Measurements from ENCODE around the gene SLC47A2. TPM values are rescaled to one million over a fixed set of nuclear protein-coding genes. Genes with fewer than 3 reads are reported as not detected.

SLC47A2 gene, protein sequence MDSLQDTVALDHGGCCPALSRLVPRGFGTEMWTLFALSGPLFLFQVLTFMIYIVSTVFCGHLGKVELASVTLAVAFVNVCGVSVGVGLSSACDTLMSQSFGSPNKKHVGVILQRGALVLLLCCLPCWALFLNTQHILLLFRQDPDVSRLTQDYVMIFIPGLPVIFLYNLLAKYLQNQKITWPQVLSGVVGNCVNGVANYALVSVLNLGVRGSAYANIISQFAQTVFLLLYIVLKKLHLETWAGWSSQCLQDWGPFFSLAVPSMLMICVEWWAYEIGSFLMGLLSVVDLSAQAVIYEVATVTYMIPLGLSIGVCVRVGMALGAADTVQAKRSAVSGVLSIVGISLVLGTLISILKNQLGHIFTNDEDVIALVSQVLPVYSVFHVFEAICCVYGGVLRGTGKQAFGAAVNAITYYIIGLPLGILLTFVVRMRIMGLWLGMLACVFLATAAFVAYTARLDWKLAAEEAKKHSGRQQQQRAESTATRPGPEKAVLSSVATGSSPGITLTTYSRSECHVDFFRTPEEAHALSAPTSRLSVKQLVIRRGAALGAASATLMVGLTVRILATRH
- total RNA-seq (2022; extraction: Qiagen RNA extraction), result 0.05 to 0.20 TPM (median 0.14 TPM) in 5 replicates

DNA sequence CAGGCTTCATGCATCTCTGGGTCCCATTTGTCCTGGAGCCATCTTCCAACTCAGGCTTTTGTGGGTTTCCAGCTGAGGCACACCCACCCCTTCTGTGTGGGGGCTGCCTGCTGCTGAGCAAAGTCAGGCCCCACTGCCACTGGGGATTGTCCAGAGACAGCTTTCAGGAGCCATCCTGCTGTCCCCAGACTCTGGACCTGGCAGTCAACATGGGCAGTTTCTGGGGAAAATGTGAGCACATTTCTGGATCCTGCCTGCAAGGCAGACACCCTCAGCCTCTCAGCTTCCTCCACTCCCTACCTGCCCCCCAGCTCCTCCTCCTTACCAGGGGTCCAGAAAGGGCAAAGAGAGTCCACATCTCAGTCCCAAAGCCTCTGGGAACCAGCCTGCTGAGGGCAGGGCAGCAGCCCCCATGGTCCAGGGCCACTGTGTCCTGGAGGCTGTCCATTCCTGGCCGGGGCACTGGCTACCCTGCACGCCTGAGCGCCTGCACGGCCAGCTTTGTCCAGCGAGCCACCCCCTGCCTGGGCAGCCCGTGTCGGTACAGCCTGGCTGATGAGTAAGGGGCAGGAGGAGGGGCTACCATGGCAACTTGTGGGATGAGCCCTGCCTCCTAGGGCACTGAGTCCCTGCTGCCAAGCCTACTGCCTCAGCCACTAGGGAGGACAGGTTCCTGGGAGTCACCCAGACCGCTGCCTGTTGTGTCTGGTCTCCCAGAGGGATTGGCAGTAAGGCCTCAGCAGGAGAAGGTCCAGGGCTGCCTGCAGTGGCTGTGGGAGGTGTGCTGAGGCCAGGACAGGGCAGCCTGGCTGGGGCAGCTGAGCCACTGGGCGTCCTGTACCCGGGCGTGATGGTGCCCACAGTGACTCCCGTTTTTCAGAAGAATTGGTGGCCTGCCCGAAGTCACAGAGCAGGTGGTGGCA, at the start of gene SLC47A2:
Gene SLC47A2, minus strand, starts transcription at position 477 of the 923 bp plus-strand sequence. Its CDS starts 29 bp downstream, at position 448.

DNA sequence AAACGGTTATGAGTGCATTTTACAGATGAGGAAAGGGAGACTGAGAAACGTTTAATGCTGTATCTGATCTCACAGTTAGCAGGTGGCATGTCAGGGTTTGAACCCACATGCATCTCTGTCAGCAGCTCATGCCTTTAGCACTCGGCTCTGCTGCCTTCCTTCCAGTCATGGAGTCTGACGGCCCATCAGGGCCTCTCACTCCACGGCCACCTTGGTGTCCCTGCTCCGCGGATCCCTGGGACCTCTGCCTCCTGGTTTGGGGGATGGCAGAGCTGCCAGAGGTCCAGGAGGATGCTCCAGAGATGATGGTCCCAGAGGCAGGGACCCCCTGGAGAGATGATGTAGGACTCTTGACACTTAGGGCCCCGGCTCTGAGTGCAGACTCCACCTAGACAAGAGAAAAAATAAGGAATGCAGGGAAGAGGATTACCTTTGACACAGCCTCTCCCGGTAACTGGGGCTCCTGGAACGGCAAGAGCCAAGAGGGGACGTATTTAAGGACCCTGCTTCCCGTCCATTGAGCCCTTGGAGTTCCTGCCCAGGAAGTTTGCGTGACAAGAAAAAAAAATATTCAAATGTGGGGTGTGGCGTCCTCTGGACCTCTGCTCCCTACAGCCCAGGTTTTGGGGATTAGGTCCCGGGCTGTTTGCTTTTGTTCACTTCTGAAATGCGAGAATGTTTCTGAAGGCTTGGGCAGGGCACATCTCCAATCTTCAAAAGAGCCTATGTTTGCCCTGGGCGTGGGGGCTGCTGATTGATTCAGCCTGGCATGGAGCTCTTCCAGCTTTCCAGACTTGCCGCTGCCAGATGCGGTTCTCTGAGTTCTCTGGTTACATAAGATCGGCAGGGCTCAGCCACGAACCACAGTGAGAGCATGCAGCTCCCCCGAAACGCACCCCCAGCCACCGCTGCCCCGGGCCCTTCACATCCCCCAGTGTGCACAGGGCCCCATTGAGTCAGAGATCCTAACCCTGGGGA, 31.7 kb upstream of the SLC47A2 start, which contains the start of gene ALDH3A1:
Gene ALDH3A1, minus strand, starts transcription at position 470 of the 978 bp plus-strand sequence. CDS start 3,169 bp downstream, outside the sequence.

DNA sequence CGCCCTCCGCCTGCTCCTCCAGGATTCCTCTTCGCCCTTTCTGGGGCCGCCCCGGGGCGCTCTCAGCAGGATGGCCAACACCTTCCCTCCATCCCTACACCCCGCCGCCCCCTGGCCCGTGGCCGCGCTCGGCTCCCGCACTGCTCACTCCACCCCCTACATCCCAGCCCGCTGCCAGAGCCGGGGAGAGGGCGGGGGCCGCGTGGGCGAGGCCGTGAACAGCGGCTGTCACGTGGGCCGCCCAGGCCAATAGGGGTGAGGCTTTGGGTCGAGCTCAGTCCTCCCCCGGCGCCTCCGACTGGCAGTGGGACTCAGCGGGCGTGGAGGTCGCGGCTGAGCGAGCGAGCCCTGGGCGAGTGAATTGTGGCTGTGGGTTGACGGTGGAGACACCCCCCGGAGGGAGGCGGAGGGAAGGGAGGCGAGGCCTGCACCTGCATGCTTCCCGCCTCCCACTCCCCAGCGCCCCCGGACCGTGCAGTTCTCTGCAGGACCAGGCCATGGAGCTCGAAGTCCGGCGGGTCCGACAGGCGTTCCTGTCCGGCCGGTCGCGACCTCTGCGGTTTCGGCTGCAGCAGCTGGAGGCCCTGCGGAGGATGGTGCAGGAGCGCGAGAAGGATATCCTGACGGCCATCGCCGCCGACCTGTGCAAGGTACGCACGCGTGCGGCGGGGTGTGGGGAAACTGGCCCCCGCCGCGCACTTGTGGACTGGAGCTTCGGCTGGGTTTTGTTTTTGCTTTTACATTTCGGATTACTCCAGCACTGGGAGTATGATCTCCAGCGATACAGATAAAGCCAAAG, 67.7 kb downstream of the SLC47A2 start, which contains the start of gene ALDH3A2:
Gene ALDH3A2, plus strand, starts transcription at position 277 of the 799 bp plus-strand sequence. Its CDS starts 221 bp downstream, at position 498.

Other genes with a start within 250 kb of the SLC47A2 start
- 23.1 to 25.2 TPM (median 24.0 TPM) in 5 replicates for gene SLC47A1, start 182.7 kb downstream of the SLC47A2 start, total RNA-seq (2022; extraction: Qiagen RNA extraction)
- gene ALDH3A2, start 67.8 kb downstream of the SLC47A2 start, total RNA-seq (2022; extraction: Qiagen RNA extraction), result 161 to 182 TPM (median 165 TPM) in 5 replicates
- gene ALDH3A1, start 31.7 kb upstream of the SLC47A2 start, total RNA-seq (2022; extraction: Qiagen RNA extraction), result 738 to 1,121 TPM (median 806 TPM) in 5 replicates
- 10.8 to 15.2 TPM (median 13.3 TPM) in 5 replicates for gene ULK2, start 151.4 kb upstream of the SLC47A2 start, total RNA-seq (2022; extraction: Qiagen RNA extraction)